ENCODE measurements around the gene TMEM272.

The TMEM272 gene

DNA sequence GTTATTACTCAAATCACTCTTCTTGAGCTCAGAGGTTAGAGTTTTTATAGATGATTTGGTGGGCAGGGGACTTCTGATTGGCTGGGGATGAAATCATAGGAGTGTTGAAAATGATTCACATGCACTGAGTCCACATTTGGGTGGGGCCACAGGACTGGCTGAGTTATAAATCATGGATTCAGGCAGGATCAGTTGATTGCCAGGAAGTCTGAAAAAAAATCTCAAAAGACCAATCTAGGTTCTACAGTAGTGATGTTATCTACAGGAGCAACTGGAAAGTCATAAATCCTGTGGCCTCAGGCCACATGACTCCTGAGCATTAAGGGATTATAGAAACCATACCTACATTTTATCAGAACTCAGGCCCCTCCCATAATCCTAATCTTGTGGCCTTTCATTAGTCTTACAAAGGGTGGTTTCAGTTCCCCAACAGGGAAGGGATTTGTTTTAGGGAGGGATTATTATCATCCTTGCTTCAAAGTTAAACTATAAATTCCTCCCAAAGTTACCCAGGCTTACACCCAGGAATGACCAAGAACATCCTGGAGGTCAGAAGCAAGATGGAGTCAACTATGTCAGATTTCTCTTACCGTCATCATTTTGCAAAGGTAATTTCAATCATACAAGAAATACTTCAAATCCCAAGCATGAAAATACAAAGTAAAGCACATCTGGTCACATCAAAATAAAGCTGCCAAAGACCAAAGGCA is 11.2 kb upstream of the TMEM272 start:
- DNase-seq (ENCODE audit: insufficient read length, low spot score) (no peak), FAIRE-seq (no peak)

DNA sequence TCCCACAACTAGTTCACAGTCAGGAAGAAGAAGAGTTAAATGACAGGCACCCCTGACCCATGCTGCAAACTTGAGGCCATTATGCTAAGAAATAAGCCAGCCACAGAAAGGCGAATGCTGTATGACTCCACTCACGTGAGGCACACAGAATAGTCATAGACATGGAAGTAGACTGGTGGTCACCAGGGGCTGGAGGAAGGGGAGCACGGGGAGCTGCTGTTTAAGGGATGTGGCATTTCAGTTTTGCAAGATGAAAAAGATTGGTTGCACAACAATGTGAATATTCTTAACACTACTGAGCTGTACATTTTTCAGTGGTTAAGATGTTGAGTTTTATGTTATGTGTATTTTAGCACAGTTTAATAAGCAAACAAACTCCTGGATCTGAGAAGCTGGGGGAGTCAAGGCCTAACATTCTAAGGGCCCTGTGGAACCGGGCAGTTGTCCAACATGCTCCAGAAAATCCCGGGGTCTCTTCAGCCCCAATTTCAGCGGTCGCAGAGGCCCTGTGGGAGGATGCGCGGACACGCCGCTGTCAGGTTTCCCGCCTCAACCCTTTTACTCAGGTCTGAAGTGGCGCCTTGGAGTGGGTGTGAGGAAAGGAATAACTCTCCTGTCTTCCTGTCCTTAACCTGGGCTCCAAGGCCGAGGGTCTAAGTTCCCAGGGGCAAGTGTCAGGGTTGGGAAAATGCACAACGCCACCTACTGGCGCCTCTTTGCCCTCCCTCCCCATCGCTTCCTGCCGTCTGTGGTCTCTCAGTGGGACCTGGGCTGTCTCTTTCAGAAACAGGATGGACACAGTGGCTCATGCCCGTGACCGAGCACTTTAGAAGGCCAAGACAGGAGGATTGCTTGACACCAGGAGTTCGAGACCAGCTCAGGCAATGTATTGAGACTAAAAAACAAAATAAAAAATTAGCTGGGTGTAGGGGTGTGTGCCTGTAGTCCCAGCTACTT is 4.4 kb upstream of the TMEM272 start:
- no peak for FAIRE-seq
- DNase-seq (ENCODE audit: insufficient read length, low spot score): peak; percentile 22

GRCh38 chr13:51848674-51849073 is 3.7 kb upstream of the TMEM272 start:
- DNase-seq (ENCODE audit: insufficient read length, low spot score): no peak
- no peak for FAIRE-seq

DNA sequence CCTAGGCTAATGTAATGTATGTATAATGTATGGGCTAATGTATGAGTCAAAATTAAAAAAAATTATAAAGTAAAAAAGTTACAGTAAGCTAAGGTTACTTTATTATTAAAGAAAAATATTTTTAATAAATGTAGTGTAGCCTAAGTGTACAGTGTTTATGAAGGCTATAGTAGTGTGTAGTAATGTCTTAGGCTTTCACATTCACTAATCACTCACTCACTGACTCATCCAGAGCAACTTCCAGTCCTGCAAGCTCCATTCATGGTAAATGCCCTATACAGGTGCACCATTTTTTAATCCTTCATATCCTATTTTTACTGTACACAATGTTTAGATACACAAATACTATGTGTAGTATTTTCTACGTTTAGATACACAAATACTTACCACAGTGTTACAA is 1.8 kb upstream of the TMEM272 start:
- FAIRE-seq (no peak), DNase-seq (ENCODE audit: insufficient read length, low spot score) (no peak)

DNA sequence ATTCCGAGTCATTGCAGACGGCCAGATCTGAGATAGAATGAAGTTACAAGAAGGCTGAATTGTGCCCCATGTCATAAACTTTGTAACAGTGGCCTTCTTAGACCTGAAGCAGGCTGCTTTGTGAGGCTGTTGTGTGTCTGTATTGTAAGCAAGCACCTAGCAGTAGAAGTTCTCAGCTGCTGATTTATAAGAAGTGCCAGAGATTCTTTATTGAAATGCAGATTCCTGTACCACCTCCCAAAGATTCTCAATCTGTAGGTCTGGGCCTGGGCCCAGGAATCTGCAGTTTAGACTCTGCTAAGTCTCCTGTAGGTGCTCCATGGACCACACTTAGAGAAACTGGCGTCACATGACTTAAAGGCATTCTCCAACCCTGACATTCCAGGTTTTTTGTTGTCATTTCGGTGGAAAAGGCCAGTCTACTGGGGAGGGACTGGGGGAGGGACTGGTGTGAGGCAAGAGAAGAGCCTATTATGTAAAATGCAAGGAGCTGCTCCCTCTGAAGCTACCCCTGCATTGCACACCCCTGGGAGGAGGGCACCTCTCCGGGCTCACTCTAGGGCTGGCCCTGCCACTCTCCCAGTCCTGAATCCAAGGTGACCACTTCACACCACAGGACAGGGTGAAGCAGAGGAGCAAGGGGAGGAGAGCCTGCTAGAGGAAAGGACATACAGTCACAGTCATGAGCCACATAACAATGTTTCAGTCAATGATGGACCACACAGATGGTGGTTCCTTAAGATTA is 769 bp upstream of the TMEM272 start:
- FAIRE-seq (no peak), DNase-seq (ENCODE audit: insufficient read length, low spot score) (no peak)

GRCh38 chr13:51843529-51843928 is 1.4 kb downstream of the TMEM272 start:
- DNase-seq (ENCODE audit: insufficient read length, low spot score): no peak
- no peak for FAIRE-seq

DNA sequence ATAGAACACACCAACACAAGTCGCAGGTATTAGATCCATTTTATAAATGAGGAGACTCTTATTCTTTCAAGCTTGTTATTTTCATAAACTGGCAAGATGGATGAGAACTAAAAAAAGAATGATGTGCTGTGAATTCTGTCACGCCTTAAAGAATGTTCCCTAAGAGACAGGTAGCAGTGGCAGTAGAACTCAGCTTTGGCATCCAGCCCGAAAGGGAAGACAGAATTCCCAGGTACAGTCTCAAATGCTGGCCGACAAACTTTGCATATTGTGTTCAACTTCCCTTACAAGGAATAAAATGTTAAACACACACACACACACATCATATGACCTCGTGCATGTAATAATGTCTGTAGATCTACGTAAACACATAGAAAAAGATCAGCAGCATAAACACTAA is 3.2 kb downstream of the TMEM272 start:
- DNase-seq (ENCODE audit: insufficient read length, low spot score) (no peak), FAIRE-seq (no peak)

- DNase-seq (ENCODE audit: insufficient read length, low spot score): no peak
These were observed 4.1 kb downstream of the TMEM272 start for GRCh38 chr13:51840917-51841316.

GRCh38 chr13:51839711-51840540 is 5.1 kb downstream of the TMEM272 start:
- FAIRE-seq (no peak), DNase-seq (ENCODE audit: insufficient read length, low spot score) (no peak)

More at GRCh38 chr13:51840917-51841316, 4.1 kb downstream of the TMEM272 start:
- FAIRE-seq: no peak

- DNase-seq (ENCODE audit: insufficient read length, low spot score) (no peak), FAIRE-seq (no peak)
These were observed 6.6 kb downstream of the TMEM272 start for GRCh38 chr13:51838240-51838846.

DNA sequence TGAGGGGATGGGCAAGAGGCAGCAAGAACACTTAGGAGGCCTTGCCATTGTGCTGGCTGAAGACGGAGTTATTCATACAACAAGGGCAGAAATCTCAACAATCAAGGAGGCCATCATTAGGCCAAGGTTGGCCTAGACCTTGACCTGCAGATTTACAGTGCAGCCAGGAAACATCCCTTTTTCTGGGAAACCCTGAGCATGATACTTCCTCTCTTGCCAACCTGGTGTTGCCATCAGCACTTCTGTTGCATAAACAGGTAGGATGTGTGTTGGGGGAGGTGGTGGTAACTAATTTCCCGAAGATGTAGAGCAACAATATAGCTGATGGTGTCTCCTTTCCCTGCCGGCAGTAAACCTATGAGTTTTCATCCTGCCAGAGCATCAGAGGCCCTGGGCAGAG is 8.0 kb downstream of the TMEM272 start:
- FAIRE-seq (no peak), DNase-seq (ENCODE audit: insufficient read length, low spot score) (no peak)

DNA sequence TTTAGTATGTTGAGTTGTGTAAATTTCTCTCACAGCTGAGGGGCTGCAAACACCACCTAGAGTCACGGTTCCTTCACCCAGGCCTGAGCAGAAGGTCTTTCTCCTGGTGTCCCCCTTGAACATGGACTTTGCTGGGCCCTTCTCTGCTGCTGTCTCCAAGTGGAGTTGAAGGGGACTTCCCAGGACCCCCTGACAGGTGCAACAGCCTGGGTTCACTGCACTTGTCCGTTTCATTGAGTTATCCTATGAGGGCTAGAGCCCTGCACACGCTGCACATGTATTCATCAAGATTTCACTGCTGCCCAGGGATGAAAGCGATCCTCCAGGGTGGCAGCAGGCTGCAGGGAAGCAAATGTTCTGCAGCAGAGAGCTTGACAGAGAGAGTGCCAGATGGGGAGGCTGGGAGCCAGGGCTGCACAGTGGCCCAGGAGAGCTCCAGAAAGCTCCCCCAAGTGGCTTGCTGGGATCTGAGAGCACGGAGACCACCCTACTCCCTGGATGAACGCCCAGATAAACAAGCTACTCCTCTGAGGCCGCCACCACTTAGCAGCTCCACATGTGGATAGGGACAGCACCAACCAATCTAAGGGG is 10.3 kb downstream of the TMEM272 start:
- FAIRE-seq (no peak), DNase-seq (ENCODE audit: insufficient read length, low spot score) (no peak)

DNA sequence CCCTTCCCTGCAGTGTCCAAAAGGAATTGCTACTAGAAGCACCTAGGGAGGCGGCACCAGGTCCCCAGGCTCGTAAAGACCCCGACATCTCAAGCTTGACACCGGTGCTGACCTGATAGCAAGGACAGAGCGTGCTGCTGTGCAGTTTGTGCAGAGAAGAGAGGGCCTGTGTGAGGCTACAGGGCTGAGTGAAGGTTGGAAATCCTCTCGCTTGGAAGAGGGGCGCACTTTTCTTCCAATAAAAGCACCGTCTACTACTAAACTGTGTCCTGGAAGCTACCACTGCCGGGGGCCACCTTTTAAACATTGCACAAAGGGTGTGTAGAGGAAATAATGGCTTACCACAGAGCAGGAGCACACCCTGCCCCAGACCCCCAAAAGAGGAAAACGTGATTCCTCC is 11.0 kb downstream of the TMEM272 start:
- FAIRE-seq (no peak), DNase-seq (ENCODE audit: insufficient read length, low spot score) (no peak)

- FAIRE-seq (no peak), DNase-seq (ENCODE audit: insufficient read length, low spot score) (no peak)
These were observed 12.4 kb downstream of the TMEM272 start for GRCh38 chr13:51832471-51833152.

GRCh38 chr13:51831519-51831918 is 13.5 kb downstream of the TMEM272 start:
- no peak for FAIRE-seq
- no peak for DNase-seq (ENCODE audit: insufficient read length, low spot score)

DNA sequence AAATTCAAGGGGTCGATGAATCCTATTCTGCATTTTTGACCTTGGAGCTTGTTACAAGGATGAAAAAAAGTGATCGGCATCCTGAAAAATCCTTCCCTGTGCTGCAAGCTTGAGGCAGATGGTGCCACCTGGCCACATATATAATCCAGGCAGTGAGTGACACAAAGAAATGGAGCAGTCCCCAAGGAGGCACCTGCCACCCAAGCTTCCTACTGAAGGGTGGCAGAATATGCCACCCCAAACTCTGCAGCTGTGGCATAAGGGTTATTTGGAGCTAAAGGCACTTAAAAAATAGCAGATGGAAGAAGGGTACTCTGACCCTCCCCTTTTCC is 15.4 kb downstream of the TMEM272 start:
- DNase-seq (ENCODE audit: insufficient read length, low spot score): no peak
- no peak for FAIRE-seq

GRCh38 chr13:51828730-51829567 is 16.0 kb downstream of the TMEM272 start:
- DNase-seq (ENCODE audit: insufficient read length, low spot score): no peak

DNA sequence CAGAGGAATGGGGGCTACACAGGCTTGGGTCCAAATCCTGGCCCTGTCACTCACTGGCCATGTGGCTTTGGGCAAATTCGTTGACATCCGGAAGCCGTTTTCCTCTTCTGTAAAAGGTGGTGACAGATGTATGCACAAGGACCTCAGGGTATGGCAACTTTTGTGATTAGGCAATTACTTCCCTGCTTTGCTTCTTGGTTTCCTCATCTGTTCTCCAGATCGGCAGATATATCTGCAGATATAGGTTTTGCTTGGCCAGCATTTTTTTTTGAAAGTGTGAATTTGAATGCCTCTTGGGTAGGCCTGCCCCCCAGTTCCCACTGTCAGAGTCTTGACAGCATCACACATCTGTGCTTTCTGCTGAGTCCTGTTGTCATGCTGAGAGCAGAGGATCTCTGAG is 17.7 kb downstream of the TMEM272 start:
- DNase-seq (ENCODE audit: insufficient read length, low spot score) (no peak), FAIRE-seq (no peak)

More at GRCh38 chr13:51828730-51829567, 16.0 kb downstream of the TMEM272 start:
- no peak for FAIRE-seq
